Measurements from ENCODE around the gene ENPP7.

DNA sequence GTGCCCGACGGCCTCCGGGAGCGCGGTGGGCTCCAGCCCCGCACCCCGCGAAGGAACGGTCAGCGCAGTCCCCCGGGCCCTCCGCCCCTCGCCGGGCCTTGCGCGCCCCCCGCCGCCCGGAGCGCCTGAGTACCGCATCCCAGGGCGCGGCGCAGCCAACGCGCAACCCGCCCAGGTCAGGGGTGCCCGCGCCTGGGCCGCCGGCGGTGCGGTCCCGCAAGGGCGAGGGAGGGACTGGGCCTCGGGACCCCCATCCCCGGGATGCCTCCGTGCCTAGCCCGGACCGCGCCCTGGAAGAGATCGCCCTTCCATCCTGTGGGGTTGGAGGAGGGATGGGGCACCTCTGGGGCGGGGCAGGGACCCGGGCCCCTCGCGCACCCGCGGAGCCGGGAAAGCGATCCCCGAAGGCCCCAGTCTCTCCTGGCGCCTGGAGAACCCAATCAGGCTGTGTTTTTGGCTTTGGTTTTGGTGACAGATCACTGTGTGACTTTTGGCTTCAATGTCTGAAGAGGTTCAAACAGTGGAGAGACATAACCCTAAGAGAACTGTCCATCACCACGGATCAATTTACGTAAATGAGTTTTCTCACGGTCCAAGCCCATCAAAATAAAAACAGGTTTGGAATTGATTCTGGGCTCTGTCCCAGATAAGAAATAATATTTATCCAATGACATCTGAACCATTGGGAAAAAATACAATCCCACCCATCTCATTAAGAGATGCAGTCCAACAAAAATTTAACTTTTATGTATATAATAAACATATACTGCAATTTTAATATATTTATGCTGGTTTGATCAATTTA, 17.8 kb downstream of the ENPP7 start:
- TF ChIP-seq POLR2AphosphoS5 (IDR thresholded peaks at IDR 0.05; ENCODE audit: low read depth, low read length) (no peak), POU2F2 (IDR thresholded peaks at IDR 0.05; ENCODE audit: low read depth, low read length) (no peak), POLR2A (IDR thresholded peaks at IDR 0.05; ENCODE audit: low read depth, low read length) (no peak), TAF1 (IDR thresholded peaks at IDR 0.05; ENCODE audit: low read depth, low read length) (no peak), PAX5 (IDR thresholded peaks at IDR 0.05; ENCODE audit: insufficient read depth, low read length, severe bottlenecking) (no peak), SPI1 (IDR thresholded peaks at IDR 0.05; ENCODE audit: low read depth, low read length) (no peak)

Measured in GM12891 (cell line).